ENCODE measurements around the gene IQSEC1. TPM values are rescaled to one million over a fixed set of nuclear protein-coding genes. Genes with fewer than 3 reads are reported as not detected.

The IQSEC1 gene
- total and polyA plus RNA-seq, 9 of the 15 experiments (the other 6 are each of a cell fraction or from before 2014, with no cell fraction given) = 0.56 to 39.0 (median 6.8) TPM

DNA sequence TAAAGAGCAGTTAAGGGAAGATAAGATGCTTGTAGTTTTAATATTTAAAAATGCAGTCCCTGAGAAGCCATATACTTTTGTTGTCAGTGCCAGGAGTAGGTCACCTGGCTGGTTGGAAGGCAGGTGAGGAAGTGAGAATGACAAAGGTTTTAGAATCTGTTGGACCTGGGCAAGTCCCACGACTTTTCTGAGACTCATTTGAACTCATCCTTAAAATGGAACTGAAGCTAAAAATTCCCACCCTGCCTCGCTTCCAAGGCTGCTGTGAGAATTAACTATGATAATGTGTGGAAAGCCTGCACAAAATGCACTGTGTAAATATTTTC is 77.1 kb downstream of the IQSEC1 start (continued):
- TF ChIP-seq, protein P1, sequence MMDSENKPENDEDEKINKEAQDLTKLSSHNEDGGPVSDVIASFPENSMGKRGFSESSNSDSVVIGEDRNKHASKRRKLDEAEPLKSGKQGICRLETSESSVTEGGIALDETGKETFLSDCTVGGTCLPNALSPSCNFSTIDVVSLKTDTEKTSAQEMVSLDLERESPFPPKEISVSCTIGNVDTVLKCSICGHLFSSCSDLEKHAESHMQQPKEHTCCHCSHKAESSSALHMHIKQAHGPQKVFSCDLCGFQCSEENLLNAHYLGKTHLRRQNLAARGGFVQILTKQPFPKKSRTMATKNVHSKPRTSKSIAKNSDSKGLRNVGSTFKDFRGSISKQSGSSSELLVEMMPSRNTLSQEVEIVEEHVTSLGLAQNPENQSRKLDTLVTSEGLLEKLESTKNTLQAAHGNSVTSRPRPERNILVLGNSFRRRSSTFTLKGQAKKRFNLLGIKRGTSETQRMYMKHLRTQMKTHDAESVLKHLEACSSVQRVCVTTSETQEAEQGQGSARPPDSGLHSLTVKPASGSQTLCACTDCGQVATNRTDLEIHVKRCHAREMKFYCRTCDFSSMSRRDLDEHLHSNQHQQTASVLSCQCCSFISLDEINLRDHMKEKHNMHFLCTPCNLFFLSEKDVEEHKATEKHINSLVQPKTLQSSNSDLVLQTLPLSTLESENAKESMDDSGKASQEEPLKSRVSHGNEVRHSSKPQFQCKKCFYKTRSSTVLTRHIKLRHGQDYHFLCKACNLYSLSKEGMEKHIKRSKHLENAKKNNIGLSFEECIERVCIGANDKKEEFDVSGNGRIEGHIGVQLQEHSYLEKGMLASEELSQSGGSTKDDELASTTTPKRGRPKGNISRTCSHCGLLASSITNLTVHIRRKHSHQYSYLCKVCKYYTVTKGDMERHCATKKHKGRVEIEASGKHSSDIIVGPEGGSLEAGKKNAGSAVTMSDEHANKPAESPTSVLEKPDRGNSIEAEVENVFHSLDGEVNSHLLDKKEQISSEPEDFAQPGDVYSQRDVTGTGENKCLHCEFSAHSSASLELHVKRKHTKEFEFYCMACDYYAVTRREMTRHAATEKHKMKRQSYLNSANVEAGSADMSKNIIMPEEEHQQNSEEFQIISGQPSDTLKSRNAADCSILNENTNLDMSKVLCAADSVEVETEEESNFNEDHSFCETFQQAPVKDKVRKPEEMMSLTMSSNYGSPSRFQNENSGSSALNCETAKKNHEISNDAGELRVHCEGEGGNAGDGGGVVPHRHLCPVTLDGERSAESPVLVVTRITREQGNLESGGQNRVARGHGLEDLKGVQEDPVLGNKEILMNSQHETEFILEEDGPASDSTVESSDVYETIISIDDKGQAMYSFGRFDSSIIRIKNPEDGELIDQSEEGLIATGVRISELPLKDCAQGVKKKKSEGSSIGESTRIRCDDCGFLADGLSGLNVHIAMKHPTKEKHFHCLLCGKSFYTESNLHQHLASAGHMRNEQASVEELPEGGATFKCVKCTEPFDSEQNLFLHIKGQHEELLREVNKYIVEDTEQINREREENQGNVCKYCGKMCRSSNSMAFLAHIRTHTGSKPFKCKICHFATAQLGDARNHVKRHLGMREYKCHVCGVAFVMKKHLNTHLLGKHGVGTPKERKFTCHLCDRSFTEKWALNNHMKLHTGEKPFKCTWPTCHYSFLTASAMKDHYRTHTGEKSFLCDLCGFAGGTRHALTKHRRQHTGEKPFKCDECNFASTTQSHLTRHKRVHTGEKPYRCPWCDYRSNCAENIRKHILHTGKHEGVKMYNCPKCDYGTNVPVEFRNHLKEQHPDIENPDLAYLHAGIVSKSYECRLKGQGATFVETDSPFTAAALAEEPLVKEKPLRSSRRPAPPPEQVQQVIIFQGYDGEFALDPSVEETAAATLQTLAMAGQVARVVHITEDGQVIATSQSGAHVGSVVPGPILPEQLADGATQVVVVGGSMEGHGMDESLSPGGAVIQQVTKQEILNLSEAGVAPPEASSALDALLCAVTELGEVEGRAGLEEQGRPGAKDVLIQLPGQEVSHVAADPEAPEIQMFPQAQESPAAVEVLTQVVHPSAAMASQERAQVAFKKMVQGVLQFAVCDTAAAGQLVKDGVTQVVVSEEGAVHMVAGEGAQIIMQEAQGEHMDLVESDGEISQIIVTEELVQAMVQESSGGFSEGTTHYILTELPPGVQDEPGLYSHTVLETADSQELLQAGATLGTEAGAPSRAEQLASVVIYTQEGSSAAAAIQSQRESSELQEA (IDR thresholded peaks at IDR 0.05; ENCODE audit: low read depth) = no peak
- TF ChIP-seq, protein P2, sequence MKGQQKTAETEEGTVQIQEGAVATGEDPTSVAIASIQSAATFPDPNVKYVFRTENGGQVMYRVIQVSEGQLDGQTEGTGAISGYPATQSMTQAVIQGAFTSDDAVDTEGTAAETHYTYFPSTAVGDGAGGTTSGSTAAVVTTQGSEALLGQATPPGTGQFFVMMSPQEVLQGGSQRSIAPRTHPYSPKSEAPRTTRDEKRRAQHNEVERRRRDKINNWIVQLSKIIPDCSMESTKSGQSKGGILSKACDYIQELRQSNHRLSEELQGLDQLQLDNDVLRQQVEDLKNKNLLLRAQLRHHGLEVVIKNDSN (CRISPR knock-in tag; IDR thresholded peaks at IDR 0.05) = no peak
- TF ChIP-seq RBM22 (IDR thresholded peaks at IDR 0.05; ENCODE audit: low read depth, low read length, poor library complexity, severe bottlenecking) (no peak), SPI1 (IDR thresholded peaks at IDR 0.05; ENCODE audit: borderline replicate concordance, low read depth, low read length) (0 out of 2 replicates have a peak, but pooled peaks have one; percentile 34), CCNT2 (IDR thresholded peaks at IDR 0.05; ENCODE audit: borderline replicate concordance, extremely low read depth, insufficient read length, low read depth, low read length) (no peak)
